Measurements from ENCODE around the gene HEXIM1. TPM values are rescaled to one million over a fixed set of nuclear protein-coding genes. Genes with fewer than 3 reads are reported as not detected.

HEXIM1 gene
- polyA plus RNA-seq, 3 donors = 2.2 to 14.8 (median 2.5) TPM

DNA sequence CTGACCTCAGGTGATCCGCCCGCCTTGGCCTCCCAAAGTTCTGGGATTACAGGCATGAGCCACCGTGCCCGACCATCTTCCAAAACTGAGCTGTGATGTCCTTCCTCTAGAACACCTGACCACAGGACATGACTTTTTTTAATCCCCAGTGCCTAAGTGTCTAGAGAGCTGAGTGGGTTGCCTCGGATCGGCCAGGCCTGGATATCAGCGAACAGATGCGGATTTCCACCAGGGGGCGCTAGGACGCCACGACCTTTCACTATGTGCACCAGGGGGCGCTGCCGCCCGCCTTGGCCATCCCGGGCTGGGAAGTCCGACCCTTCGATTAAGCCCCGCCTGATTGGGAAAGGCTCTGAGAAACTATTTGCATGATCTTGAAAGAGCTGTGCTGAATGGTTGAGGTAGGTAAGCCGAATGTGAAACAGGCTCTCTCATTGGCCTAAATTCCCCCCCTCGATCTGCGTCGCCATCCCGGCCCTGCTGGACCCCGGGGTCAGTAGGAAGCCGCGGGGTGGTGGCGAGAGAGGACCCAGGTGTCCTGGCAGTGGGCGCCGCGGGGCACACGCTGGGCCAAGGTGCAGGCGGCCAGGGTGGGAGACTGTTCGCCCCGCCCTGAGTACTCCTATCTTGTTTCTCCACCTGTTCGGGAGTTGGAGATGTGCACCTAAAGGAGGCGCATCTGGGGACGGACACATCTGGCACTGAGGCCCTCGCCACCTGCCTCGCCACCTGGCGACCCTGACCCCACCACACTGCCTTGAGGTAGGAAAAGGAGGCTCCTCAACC is 12.9 kb upstream of the HEXIM1 start, which contains the start of gene ACBD4:
Gene ACBD4, plus strand, starts transcription at position 496 of the 786 bp plus-strand sequence. CDS start 458 bp downstream, outside the sequence.
- TF ChIP-seq, protein P1, sequence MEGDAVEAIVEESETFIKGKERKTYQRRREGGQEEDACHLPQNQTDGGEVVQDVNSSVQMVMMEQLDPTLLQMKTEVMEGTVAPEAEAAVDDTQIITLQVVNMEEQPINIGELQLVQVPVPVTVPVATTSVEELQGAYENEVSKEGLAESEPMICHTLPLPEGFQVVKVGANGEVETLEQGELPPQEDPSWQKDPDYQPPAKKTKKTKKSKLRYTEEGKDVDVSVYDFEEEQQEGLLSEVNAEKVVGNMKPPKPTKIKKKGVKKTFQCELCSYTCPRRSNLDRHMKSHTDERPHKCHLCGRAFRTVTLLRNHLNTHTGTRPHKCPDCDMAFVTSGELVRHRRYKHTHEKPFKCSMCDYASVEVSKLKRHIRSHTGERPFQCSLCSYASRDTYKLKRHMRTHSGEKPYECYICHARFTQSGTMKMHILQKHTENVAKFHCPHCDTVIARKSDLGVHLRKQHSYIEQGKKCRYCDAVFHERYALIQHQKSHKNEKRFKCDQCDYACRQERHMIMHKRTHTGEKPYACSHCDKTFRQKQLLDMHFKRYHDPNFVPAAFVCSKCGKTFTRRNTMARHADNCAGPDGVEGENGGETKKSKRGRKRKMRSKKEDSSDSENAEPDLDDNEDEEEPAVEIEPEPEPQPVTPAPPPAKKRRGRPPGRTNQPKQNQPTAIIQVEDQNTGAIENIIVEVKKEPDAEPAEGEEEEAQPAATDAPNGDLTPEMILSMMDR (IDR thresholded peaks at IDR 0.05) = peak; percentile 100
- peak; percentile 97 to 99 (median 98) for DNase-seq
- intact Hi-C loops (cut with micrococcal nuclease) = loop anchor here (1.0 to 10.0 kb wide), 4 partner anchors 13 to 361 kb away; partner anchors contain the start of gene HEXIM1 (in 1 of the 2)
- Histone ChIP-seq H4K20me1 (ENCODE audit: insufficient read depth, low read length) (no peaks in the 10 kb centered on the region), H3K9ac (ENCODE audit: insufficient read depth, low read length, poor library complexity, severe bottlenecking) (peak within 1 kb of the TSS; percentile 67), H3K4me2 (replicated peaks; ENCODE audit: extremely low read depth, low read length, poor library complexity, severe bottlenecking) (peak within 1 kb of the TSS; percentile 94), H3K36me3 (replicated peaks in 1 of 2; ENCODE audit: control insufficient read depth in 1 of 2, insufficient read depth in 2 of 2, low read length in 2 of 2) (peaks cover 0 to 6% of the 10 kb centered on the region in 2 donors), H3K27me3 (ENCODE audit: control insufficient read depth in 2 of 2, insufficient read depth in 2 of 2, low read length in 2 of 2) (peaks cover 0 to 8% of the 10 kb centered on the region in 2 donors), H3K27ac (ENCODE audit: low read depth in 1 of 2, low read length in 2 of 2) (peak within 1 kb of the TSS; percentile 11 to 75), H3K79me2 (ENCODE audit: insufficient read depth, low read length) (peaks cover 5% of the 10 kb centered on the region), H3K9me3 (replicated peaks in 1 of 2; ENCODE audit: control insufficient read depth in 1 of 2, insufficient read depth in 1 of 2, low read length in 2 of 2) (no peaks in the 10 kb centered on the region), H2AFZ (ENCODE audit: insufficient read depth, low read depth, low read length, poor library complexity, severe bottlenecking) (peak within 1 kb of the TSS; percentile 88), H3K4me3 (replicated peaks in 1 of 3; ENCODE audit: low read depth in 2 of 3, low read length in 3 of 3) (peak within 1 kb of the TSS; percentile 63 to 84 (median 82)), H3K4me1 (ENCODE audit: control insufficient read depth in 1 of 2, insufficient read depth in 2 of 2, low read length in 2 of 2) (peaks cover 20 to 31% of the 10 kb centered on the region in 2 donors)
- H3K27me3 Mint-ChIP-seq (ENCODE audit: low read depth in 3 of 3) = peaks cover 7 to 14% (median 8%) of the 10 kb centered on the region in 3 donors
- H3K4me1 Mint-ChIP-seq = peaks cover 26% of the 10 kb centered on the region
- peak within 1 kb of the TSS; percentile 80 to 90 for H3K4me3 Mint-ChIP-seq
- WGBS (ENCODE audit: insufficient coverage) = 6% methylated on average over 38 of the region's 40 CpGs
- H3K9me3 Mint-ChIP-seq = no peaks in the 10 kb centered on the region
- H3K27ac Mint-ChIP-seq = peak within 1 kb of the TSS; percentile 74 to 90 (median 79)
- H3K36me3 Mint-ChIP-seq = peaks cover 3 to 14% of the 10 kb centered on the region in 2 donors

DNA sequence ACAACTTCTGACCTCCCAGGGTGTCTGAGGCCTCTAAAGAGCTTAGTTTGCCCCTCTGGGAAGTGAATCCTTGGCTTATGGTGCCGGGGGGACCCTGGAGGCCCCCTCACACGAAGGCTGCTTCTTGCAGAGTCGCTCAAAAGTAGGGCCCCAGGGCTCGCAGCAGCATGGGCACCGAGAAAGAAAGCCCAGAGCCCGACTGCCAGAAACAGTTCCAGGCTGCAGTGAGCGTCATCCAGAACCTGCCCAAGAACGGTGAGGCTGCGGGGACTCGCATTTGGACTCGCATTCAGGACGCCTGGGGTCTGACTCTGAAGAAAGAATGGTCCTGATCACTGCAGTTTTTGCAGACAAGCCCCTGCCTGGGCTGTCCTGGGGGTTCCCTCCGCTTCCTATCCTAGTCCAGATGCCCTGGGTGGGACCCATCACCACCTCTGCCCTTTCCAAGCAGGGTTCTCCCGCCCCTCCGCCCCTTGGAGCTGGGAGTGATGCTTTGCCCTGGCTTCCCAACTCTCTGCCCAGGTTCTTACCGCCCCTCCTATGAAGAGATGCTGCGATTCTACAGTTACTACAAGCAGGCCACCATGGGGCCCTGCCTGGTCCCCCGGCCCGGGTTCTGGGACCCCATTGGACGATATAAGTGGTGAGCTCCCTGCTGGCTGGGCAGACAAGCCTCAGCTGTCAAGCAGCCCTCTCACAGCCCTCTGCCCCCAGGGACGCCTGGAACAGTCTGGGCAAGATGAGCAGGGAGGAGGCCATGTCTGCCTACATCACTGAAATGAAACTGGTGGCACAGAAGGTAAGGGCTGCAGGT is 12.1 kb upstream of the HEXIM1 start:
- H3K4me1 ChIP-seq (ENCODE audit: control insufficient read depth in 1 of 2, insufficient read depth in 2 of 2, low read length in 2 of 2) = peaks cover 20 to 31% of the 10 kb centered on the region in 2 donors
- TF ChIP-seq, protein P1 (IDR thresholded peaks at IDR 0.05) = no peak
- Mint-ChIP-seq H3K27me3 (ENCODE audit: low read depth in 3 of 3) (peaks cover 2 to 7% (median 3%) of the 10 kb centered on the region in 3 donors), H3K36me3 (peaks cover 3 to 14% of the 10 kb centered on the region in 2 donors), H3K27ac (peak overlapping the region; percentile 72 to 90 (median 76)), H3K4me3 (peak overlapping the region; percentile 80 to 90), H3K9me3 (no peaks in the 10 kb centered on the region), H3K4me1 (peaks cover 24% of the 10 kb centered on the region)
- H3K9me3 ChIP-seq (replicated peaks in 1 of 2; ENCODE audit: control insufficient read depth in 1 of 2, insufficient read depth in 1 of 2, low read length in 2 of 2) = no peaks in the 10 kb centered on the region
- H3K27ac ChIP-seq (ENCODE audit: low read depth in 1 of 2, low read length in 2 of 2) = peak overlapping the region in 1 of 2 donors; percentile 75
- peaks cover 0 to under 1% of the 10 kb centered on the region in 2 donors for H3K27me3 ChIP-seq (ENCODE audit: control insufficient read depth in 2 of 2, insufficient read depth in 2 of 2, low read length in 2 of 2)
- H3K4me3 ChIP-seq (replicated peaks in 1 of 3; ENCODE audit: low read depth in 2 of 3, low read length in 3 of 3) = peak overlapping the region; percentile 63 to 84 (median 82)
- peak overlapping the region; percentile 94 for H3K4me2 ChIP-seq (replicated peaks; ENCODE audit: extremely low read depth, low read length, poor library complexity, severe bottlenecking)
- H3K79me2 ChIP-seq (ENCODE audit: insufficient read depth, low read length) = peaks cover 5% of the 10 kb centered on the region
- no peaks in the 10 kb centered on the region for H4K20me1 ChIP-seq (ENCODE audit: insufficient read depth, low read length)
- H2AFZ ChIP-seq (ENCODE audit: insufficient read depth, low read depth, low read length, poor library complexity, severe bottlenecking) = peak overlapping the region; percentile 88
- peak in 1 of 3 donors; percentile 19 for DNase-seq
- intact Hi-C loops (cut with micrococcal nuclease) = loop anchor here (1.0 to 10.0 kb wide), 4 partner anchors 13 to 361 kb away; partner anchors contain the start of gene HEXIM1 (in 1 of the 2)
- peaks cover 0 to 6% of the 10 kb centered on the region in 2 donors for H3K36me3 ChIP-seq (replicated peaks in 1 of 2; ENCODE audit: control insufficient read depth in 1 of 2, insufficient read depth in 2 of 2, low read length in 2 of 2)
- WGBS (ENCODE audit: insufficient coverage) = 54% methylated on average over 17 of the region's 21 CpGs
- peak overlapping the region; percentile 67 for H3K9ac ChIP-seq (ENCODE audit: insufficient read depth, low read length, poor library complexity, severe bottlenecking)
